Testis (tissue), 2 donors: ENCODE measurements around the gene EXPH5.

Experiments
- CTCF ChIP-seq, 3 experiments: fragments of 450-650 bp in 2 of 3; fragments of 200-600 bp in 1 of 3; sonication (generic) in 1 of 3; IDR thresholded peaks; one replicate each; pipeline ENCODE4 v1.5.1; 2016 to 2019; ENCODE audit warnings: antibody characterized with exemption in 3 of 3, mild to moderate bottlenecking in 2 of 3, moderate library complexity in 1 of 3
- POLR2A ChIP-seq: fragments of 450-650 bp; IDR thresholded peaks from one replicate; pipeline ENCODE4 v1.6.1; 2017; ENCODE audit warnings: antibody characterized with exemption, mild to moderate bottlenecking, moderate library complexity

- TF ChIP-seq CTCF (IDR thresholded peaks at IDR 0.05), result no peak
- TF ChIP-seq POLR2A, result no peak
These were observed 18.9 kb downstream of the EXPH5 start for GRCh38 chr11:108574675-108575074.
